Caco-2 (cell line): Measurements from ENCODE around the gene HCRTR2. TPM values are rescaled to one million over a fixed set of nuclear protein-coding genes. Genes with fewer than 3 reads are reported as not detected.

Experiments used
- BruUV-seq: library from RNA; stranded (reverse); fragments of 400-500 nt; replicated peaks from 2 replicates; lab custom pipeline; 2021; lab: Mats Ljungman, UMichigan
- CTCF ChIA-PET: fragments of 300-600 bp; sonication (Branson Sonifier 250); formaldehyde crosslinking; loops from one replicate; lab custom pipeline; 2022; ENCODE audit warnings: antibody characterized with exemption; lab: Charles Lee
- POLR2A ChIA-PET: fragments of 300-600 bp; sonication (Branson Sonifier 250); formaldehyde crosslinking; loops from one replicate; lab custom pipeline; 2022; ENCODE audit warnings: antibody characterized with exemption; lab: Charles Lee
- DNase-seq, 2 experiments: peaks; one replicate each; pipeline versions ENCODE4 v3.0.0 to v3.0.0-alpha.2; 2020 to 2022
- H3K27me3 ChIP-seq: replicated peaks from 2 replicates; pipeline ENCODE4 v1.6.0; 2011; ENCODE audit warnings: low read length; ENCODE audit not compliant: control insufficient read depth, insufficient read depth
- H3K36me3 ChIP-seq: 2 replicates; pipeline ENCODE4 v1.5.1; 2011; ENCODE audit warnings: low read length; ENCODE audit not compliant: control insufficient read depth, insufficient read depth
- H3K4me1 ChIP-seq: fragments of 250-450 bp; sonication (Bioruptor Pico); 2 replicates; pipeline ENCODE4 v1.5.1; 2020; ENCODE audit warnings: mild to moderate bottlenecking
- H3K4me3 ChIP-seq: 2 replicates; pipeline ENCODE4 v1.5.1; 2011; ENCODE audit warnings: low read depth, mild to moderate bottlenecking, control low read depth, low read length
- H3K9me3 ChIP-seq: fragments of 250-450 bp; sonication (Bioruptor Pico); 2 replicates; pipeline ENCODE4 v1.5.1; 2020; ENCODE audit warnings: mild to moderate bottlenecking, moderate library complexity
- H3K27ac Mint-ChIP-seq: one replicate; pipeline ENCODE4 v1.8.0; 2022; ENCODE audit warnings: mixed read lengths; ENCODE audit not compliant: unreplicated experiment
- H3K27me3 Mint-ChIP-seq: one replicate; pipeline ENCODE4 v1.8.0; 2022; ENCODE audit warnings: mixed read lengths; ENCODE audit not compliant: insufficient read depth, unreplicated experiment
- H3K36me3 Mint-ChIP-seq: one replicate; pipeline ENCODE4 v1.8.0; 2022; ENCODE audit warnings: mild to moderate bottlenecking, mixed read lengths; ENCODE audit not compliant: insufficient read depth, unreplicated experiment
- H3K4me1 Mint-ChIP-seq: one replicate; pipeline ENCODE4 v1.8.0; 2022; ENCODE audit warnings: low read depth, mixed read lengths; ENCODE audit not compliant: unreplicated experiment
- H3K4me3 Mint-ChIP-seq: one replicate; pipeline ENCODE4 v1.8.0; 2022; ENCODE audit warnings: mild to moderate bottlenecking, moderate library complexity, mixed read lengths; ENCODE audit not compliant: unreplicated experiment
- H3K9me3 Mint-ChIP-seq: one replicate; pipeline ENCODE4 v1.8.0; 2022; ENCODE audit warnings: mixed read lengths; ENCODE audit not compliant: unreplicated experiment
- CTCF ChIP-seq, 2 experiments: fragments of 200-600 bp in 1 of 2; IDR thresholded peaks; 1 replicate in 1 of 2; 2 replicates in 1 of 2; pipeline versions ENCODE4 v1.5.1 to v1.8.0; 2011 to 2022; ENCODE audit warnings: antibody characterized with exemption in 1 of 2, control low read depth in 1 of 2, inconsistent platforms in 1 of 2, low read depth in 1 of 2, low read length in 1 of 2, mild to moderate bottlenecking in 1 of 2, moderate library complexity in 1 of 2; ENCODE audit not compliant: insufficient read depth in 1 of 2, severe bottlenecking in 1 of 2, unreplicated experiment in 1 of 2
- intact Hi-C: fragments of 100-400 bp; cut with micrococcal nuclease; formaldehyde crosslinking; loops from one replicate; pipeline ENCODE4 v1.10.0; 2022; ENCODE audit not compliant: unreplicated experiment
- total RNA-seq: library from RNA; stranded (reverse); gene quantifications from 2 replicates; pipeline ENCODE4 v1.2.3, GENCODE V29; 2022

Gene HCRTR2
- total RNA-seq, 1 experiment from 2014 or later: 1.3 TPM

GRCh38 chr6:55136916-55137315 lies 37.4 kb upstream of the HCRTR2 start:
- TF ChIP-seq CTCF (IDR thresholded peaks at IDR 0.05; ENCODE audit: insufficient read depth in 1 of 2, low read depth in 1 of 2, low read length in 1 of 2, severe bottlenecking in 1 of 2, unreplicated experiment in 1 of 2): no peak
- H3K9me3 ChIP-seq: no peaks in the 10 kb centered on the region
- Mint-ChIP-seq H3K4me1 (no peaks in the 10 kb centered on the region), H3K27ac (no peak overlapping the region), H3K27me3 (no peaks in the 10 kb centered on the region), H3K4me3 (no peak overlapping the region), H3K9me3 (no peaks in the 10 kb centered on the region), H3K36me3 (no peaks in the 10 kb centered on the region)
- H3K36me3 ChIP-seq: no peaks in the 10 kb centered on the region
- no peaks in the 10 kb centered on the region for H3K4me1 ChIP-seq
- no TSS peak for BruUV-seq
- DNase-seq: no peak
- ChIA-PET POLR2A (no interaction called here), CTCF (no interaction called here)
- intact Hi-C loops: no loop called here
- H3K4me3 ChIP-seq: no peak overlapping the region
- H3K27me3 ChIP-seq: no peaks in the 10 kb centered on the region

DNA sequence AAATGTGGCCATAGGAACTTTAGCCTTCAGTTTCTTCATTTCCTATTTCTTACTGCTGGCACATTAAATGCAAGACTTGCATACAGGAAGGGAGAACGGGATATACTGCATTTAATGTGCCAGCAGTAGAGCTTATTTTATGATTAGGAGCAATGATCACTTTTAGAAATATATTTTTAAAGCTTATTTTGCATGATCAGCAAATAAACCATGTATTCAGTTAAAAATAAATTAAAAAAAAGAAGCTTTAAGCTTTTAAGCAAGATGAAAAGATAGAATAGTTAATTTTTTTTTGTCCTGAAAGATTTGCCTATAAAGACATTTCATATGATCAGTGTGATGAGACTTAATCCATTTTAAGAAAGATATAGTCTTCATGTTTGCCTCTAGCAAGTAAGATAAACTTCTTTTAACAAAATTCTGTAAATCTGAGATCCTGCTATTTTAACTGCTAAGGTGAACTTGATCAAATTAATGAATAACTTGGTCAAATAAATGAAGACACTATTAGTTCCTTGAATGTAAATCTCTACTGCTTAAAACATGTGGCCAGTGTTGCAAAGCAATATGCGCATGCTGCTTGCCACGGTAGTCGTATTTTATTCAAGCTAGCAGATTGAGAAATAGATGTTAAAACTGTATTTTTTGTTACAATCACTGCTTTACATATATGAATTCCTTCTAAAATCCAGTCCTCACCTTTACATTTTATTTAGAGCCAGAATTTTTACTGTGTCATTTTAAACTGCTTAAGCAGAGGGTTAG lies 36.2 kb upstream of the HCRTR2 start:
- no peaks in the 10 kb centered on the region for H3K9me3 ChIP-seq
- no peak overlapping the region for H3K27ac Mint-ChIP-seq
- POLR2A ChIA-PET: no interaction called here

DNA sequence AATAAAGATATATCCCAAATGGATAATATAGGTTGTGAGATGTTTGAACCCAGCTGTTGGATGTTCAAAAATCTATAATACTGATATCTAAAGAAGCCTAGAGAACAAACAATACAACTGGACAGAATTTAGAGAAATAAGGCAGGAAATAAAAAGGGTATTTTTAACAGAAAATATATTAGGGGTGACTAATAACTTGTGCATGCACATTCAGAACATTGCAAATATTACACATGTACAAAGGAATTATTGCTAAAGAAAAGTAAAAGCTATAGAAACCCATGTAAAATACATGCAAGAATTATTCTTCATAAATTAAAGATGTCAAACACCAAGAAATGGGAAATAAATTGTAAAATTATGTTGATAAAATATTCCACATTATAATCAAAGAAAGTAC lies 32.7 kb upstream of the HCRTR2 start:
- no peaks in the 10 kb centered on the region for H3K36me3 Mint-ChIP-seq
- no peak overlapping the region for H3K27ac Mint-ChIP-seq
- H3K36me3 ChIP-seq: no peaks in the 10 kb centered on the region
- no peaks in the 10 kb centered on the region for H3K9me3 Mint-ChIP-seq
- no peak overlapping the region for H3K4me3 ChIP-seq
- ChIA-PET POLR2A (no interaction called here), CTCF (no interaction called here)
- no peaks in the 10 kb centered on the region for H3K27me3 ChIP-seq
- H3K27me3 Mint-ChIP-seq: no peaks in the 10 kb centered on the region
- no peaks in the 10 kb centered on the region for H3K4me1 Mint-ChIP-seq
- no peak overlapping the region for H3K4me3 Mint-ChIP-seq
- H3K9me3 ChIP-seq: no peaks in the 10 kb centered on the region
- no peak for DNase-seq
- intact Hi-C loops: no loop called here
- H3K4me1 ChIP-seq: no peaks in the 10 kb centered on the region
- no TSS peak for BruUV-seq
- no peak for TF ChIP-seq CTCF (IDR thresholded peaks at IDR 0.05; ENCODE audit: insufficient read depth in 1 of 2, low read depth in 1 of 2, low read length in 1 of 2, severe bottlenecking in 1 of 2, unreplicated experiment in 1 of 2)

More for the DNA sequence above, 36.2 kb upstream of the HCRTR2 start:
- H3K36me3 Mint-ChIP-seq: no peaks in the 10 kb centered on the region
- no peaks in the 10 kb centered on the region for H3K27me3 Mint-ChIP-seq
- CTCF ChIA-PET: no interaction called here
- no peak for DNase-seq
- no peaks in the 10 kb centered on the region for H3K9me3 Mint-ChIP-seq
- intact Hi-C loops: no loop called here
- Histone ChIP-seq H3K4me1 (no peaks in the 10 kb centered on the region), H3K4me3 (no peak overlapping the region), H3K36me3 (no peaks in the 10 kb centered on the region), H3K27me3 (no peaks in the 10 kb centered on the region)
- BruUV-seq: no TSS peak
- no peaks in the 10 kb centered on the region for H3K4me1 Mint-ChIP-seq
- H3K4me3 Mint-ChIP-seq: no peak overlapping the region
- TF ChIP-seq CTCF (IDR thresholded peaks at IDR 0.05; ENCODE audit: insufficient read depth in 1 of 2, low read depth in 1 of 2, low read length in 1 of 2, severe bottlenecking in 1 of 2, unreplicated experiment in 1 of 2): no peak
